GM12878 (cell line): ENCODE data around the gene ATP8B1.

Source experiments
- BHLHE40 ChIP-seq, 2 experiments: fragments of 450-650 bp in 1 of 2; IDR thresholded peaks; 2 replicates each; pipeline ENCODE4 v1.6.1; 2011 to 2017; ENCODE audit warnings: low read depth in 2 of 2, borderline replicate concordance in 1 of 2, improper control_type of control experiment in 1 of 2, low read length in 1 of 2, mild to moderate bottlenecking in 1 of 2
- CEBPB ChIP-seq, 2 experiments: fragments of 150-350 bp in 1 of 2; IDR thresholded peaks; 2 replicates each; pipeline ENCODE4 v1.6.1; 2012 to 2014; ENCODE audit warnings: low read depth in 2 of 2, low read length in 2 of 2, borderline replicate concordance in 1 of 2, inconsistent platforms in 1 of 2

- TF ChIP-seq CEBPB (IDR thresholded peaks at IDR 0.05; ENCODE audit: borderline replicate concordance in 1 of 2, low read depth in 2 of 2, low read length in 2 of 2) (no peak), BHLHE40 (IDR thresholded peaks at IDR 0.05; ENCODE audit: borderline replicate concordance in 1 of 2, low read depth in 2 of 2, low read length in 1 of 2) (no peak)
Measured at GRCh38 chr18:57794951-57795728, 8.0 kb downstream of the ATP8B1 start.
